Stomach (tissue), 4 donors: ENCODE measurements around the gene KIRREL3.

Experiments
- POLR2A ChIP-seq, 4 donors: fragments of 450-650 bp; IDR thresholded peaks; one replicate each; pipeline ENCODE4 v1.6.1; 2016; ENCODE audit warnings: antibody characterized with exemption in 4 of 4, control low read depth in 2 of 4, mild to moderate bottlenecking in 1 of 4, moderate library complexity in 1 of 4
- TF ChIP-seq, protein P1 (sequence below), 7 experiments: fragments of 450-650 bp in 4 of 7; fragments of 200-600 bp in 3 of 7; sonication (generic) in 3 of 7; IDR thresholded peaks; one replicate each; pipeline ENCODE4 v1.5.1; 2016 to 2019; ENCODE audit warnings: antibody characterized with exemption in 7 of 7, control low read depth in 2 of 7, mild to moderate bottlenecking in 1 of 7

DNA sequence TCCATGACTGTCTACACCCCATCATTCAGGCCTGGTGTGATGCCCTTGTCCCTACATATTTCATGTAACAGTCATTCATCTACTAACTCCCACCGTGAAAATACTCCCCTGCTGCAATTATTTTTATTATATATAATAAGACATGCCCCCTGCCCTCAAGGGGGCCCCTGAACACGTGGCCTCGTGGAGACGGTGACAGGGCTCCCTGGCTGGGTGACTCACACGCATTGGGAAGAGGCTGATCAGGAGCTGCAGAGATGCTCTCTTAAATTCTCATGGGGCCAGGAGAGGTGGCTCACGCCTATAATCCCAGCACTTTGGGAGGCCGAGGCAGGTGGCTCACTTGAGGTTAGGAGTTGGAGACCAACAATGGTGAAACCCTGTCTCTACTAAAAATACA, 556.5 kb downstream of the KIRREL3 start:
- TF ChIP-seq POLR2A (IDR thresholded peaks at IDR 0.05) = no peak
- TF ChIP-seq, protein P1, sequence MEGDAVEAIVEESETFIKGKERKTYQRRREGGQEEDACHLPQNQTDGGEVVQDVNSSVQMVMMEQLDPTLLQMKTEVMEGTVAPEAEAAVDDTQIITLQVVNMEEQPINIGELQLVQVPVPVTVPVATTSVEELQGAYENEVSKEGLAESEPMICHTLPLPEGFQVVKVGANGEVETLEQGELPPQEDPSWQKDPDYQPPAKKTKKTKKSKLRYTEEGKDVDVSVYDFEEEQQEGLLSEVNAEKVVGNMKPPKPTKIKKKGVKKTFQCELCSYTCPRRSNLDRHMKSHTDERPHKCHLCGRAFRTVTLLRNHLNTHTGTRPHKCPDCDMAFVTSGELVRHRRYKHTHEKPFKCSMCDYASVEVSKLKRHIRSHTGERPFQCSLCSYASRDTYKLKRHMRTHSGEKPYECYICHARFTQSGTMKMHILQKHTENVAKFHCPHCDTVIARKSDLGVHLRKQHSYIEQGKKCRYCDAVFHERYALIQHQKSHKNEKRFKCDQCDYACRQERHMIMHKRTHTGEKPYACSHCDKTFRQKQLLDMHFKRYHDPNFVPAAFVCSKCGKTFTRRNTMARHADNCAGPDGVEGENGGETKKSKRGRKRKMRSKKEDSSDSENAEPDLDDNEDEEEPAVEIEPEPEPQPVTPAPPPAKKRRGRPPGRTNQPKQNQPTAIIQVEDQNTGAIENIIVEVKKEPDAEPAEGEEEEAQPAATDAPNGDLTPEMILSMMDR (IDR thresholded peaks at IDR 0.05) = no peak
